ENCODE results near the gene CUX1.

GRCh38 chr7:101971457-101971856 lies 154.0 kb downstream of the CUX1 start:
- TF ChIP-seq POLR2A (IDR thresholded peaks at IDR 0.05) (no peak), CTCF (IDR thresholded peaks at IDR 0.05) (no peak)

All from lower leg skin (tissue), 3 donors.